ENCODE measurements around the gene ZMAT1. TPM values are rescaled to one million over a fixed set of nuclear protein-coding genes. Genes with fewer than 3 reads are reported as not detected.

The ZMAT1 gene
- total and polyA plus RNA-seq, 2 of the 4 experiments (the other 2 are of a cell fraction) = 0.03 TPM; not detected in 1

- H3K4ac ChIP-seq (ENCODE audit: low read depth, low read length) = no peak overlapping the region
- POLR2A ChIA-PET (ENCODE audit: unreplicated experiment) = no interaction called here
- H4K20me1 ChIP-seq (ENCODE audit: insufficient read depth, low read length) = no peaks in the 10 kb centered on the region
- CTCF ChIA-PET = interaction anchor here (0.5 kb wide), 1 partner anchor 20 kb away, joined by 3 read pairs; no protein-coding TSS in a partner anchor
- H2BK20ac ChIP-seq (ENCODE audit: low read depth, low read length) = no peak overlapping the region
- H3K9me1 ChIP-seq (ENCODE audit: insufficient read depth, low read length) = no peaks in the 10 kb centered on the region
- H3K14ac ChIP-seq (replicated peaks; ENCODE audit: low read depth, low read length) = no peak overlapping the region
- H2BK15ac ChIP-seq (ENCODE audit: low read depth, low read length) = no peak overlapping the region
- dilution Hi-C loops (cut with HindIII; ENCODE audit: low sequenced_read_pairs, unreplicated experiment) = no loop called here
- peaks cover 5% of the 10 kb centered on the region for H3K9me3 ChIP-seq (ENCODE audit: control insufficient read depth, insufficient read depth, low read length)
- ATAC-seq (ENCODE audit: low read depth) = no peak
- H2AFZ ChIP-seq (replicated peaks; ENCODE audit: low read length, poor library complexity) = no peak overlapping the region
- no peak overlapping the region for H3K56ac ChIP-seq (ENCODE audit: extremely low read depth, insufficient read depth, low read length)
- H3K9ac ChIP-seq (ENCODE audit: low read depth, low read length) = no peak overlapping the region
- no peak overlapping the region for H3K27ac ChIP-seq (ENCODE audit: insufficient read depth, low read length)
- H2BK120ac ChIP-seq (ENCODE audit: low read depth, low read length) = no peak overlapping the region
- H3K36me3 ChIP-seq (ENCODE audit: control insufficient read depth, insufficient read depth, low read length) = no peaks in the 10 kb centered on the region
- H2BK5ac ChIP-seq (ENCODE audit: low read depth, low read length, poor library complexity, severe bottlenecking) = no peak overlapping the region
- no peaks in the 10 kb centered on the region for H3K27me3 ChIP-seq (ENCODE audit: control insufficient read depth, insufficient read depth, low read length)
- no peaks in the 10 kb centered on the region for H3K79me1 ChIP-seq (ENCODE audit: low read depth in 1 of 2, low read length in 2 of 2)
- no peaks in the 10 kb centered on the region for H3K4me1 ChIP-seq (ENCODE audit: control insufficient read depth, insufficient read depth, low read length)
- H4K8ac ChIP-seq (ENCODE audit: low read depth in 2 of 2, low read length in 2 of 2) = no peak overlapping the region
- no peak for DNase-seq
- H3K4me3 ChIP-seq (ENCODE audit: insufficient read depth, low read depth, low read length) = no peak overlapping the region
- TF ChIP-seq POLR2A (IDR thresholded peaks at IDR 0.05; ENCODE audit: low read depth, low read length) (no peak), MAZ (IDR thresholded peaks at IDR 0.05; ENCODE audit: borderline replicate concordance, low read depth, low read length) (no peak), NFE2L2 (IDR thresholded peaks at IDR 0.05; ENCODE audit: low read depth, low read length) (no peak), BHLHE40 (IDR thresholded peaks at IDR 0.05; ENCODE audit: low read depth, low read length) (no peak), ELK1 (IDR thresholded peaks at IDR 0.05; ENCODE audit: borderline replicate concordance, low read depth, low read length) (no peak), RCOR1 (IDR thresholded peaks at IDR 0.05; ENCODE audit: insufficient replicate concordance, low read length) (no peak), MXI1 (IDR thresholded peaks at IDR 0.05; ENCODE audit: borderline replicate concordance, low read depth, low read length) (no peak), RFX5 (IDR thresholded peaks at IDR 0.05; ENCODE audit: low read depth, low read length) (no peak), FOS (IDR thresholded peaks at IDR 0.05; ENCODE audit: low read depth, low read length) (no peak)
- no peak overlapping the region for H3K4me2 ChIP-seq (ENCODE audit: low read depth, low read length)
- no peak overlapping the region for H2AK9ac ChIP-seq (replicated peaks; ENCODE audit: low read depth, low read length, poor library complexity)
- no peak overlapping the region for H2AK5ac ChIP-seq (ENCODE audit: low read depth, low read length)
- no CpG with 5 or more reads among the region's 1 CpG for WGBS, 2 experiments (ENCODE audit: extremely low coverage in 2 of 2, insufficient read length in 1 of 2)
- H4K5ac ChIP-seq (ENCODE audit: low read depth, low read length) = no peak overlapping the region
- BruUV-seq (replicated peaks) = no TSS peak
- in situ Hi-C loops (cut with MboI; ENCODE audit: low sequenced_read_pairs) = no loop called here
- H4K91ac ChIP-seq (ENCODE audit: insufficient read depth, low read depth, low read length) = no peak overlapping the region
- no peak overlapping the region for H3K23ac ChIP-seq (ENCODE audit: low read depth, low read length)
- H3K18ac ChIP-seq (ENCODE audit: low read depth, low read length) = no peak overlapping the region
- intact Hi-C loops (cut with micrococcal nuclease) = no loop called here
Measured at GRCh38 chrX:101904996-101905395, 26.8 kb downstream of the ZMAT1 start.

Small RNA genes within 50 kb of the gene (microRNA-seq; reads per million reads assigned to microRNA genes)
- gene RNU6-345P (ENCODE audit: insufficient read depth, insufficient read length) = not detected

Small RNA genes within 50 kb of the gene (small RNA-seq; reads per million reads assigned to genes)
- gene RNU6-345P = 0 reads per million in 5 experiments

Other genes with a start within 250 kb of the ZMAT1 start
- gene TCEAL2, start 193.7 kb upstream of the ZMAT1 start, total RNA-seq (2012; rRNA removed) = not detected in 2 replicates
- not detected in 2 replicates for gene TCEAL2, start 193.7 kb upstream of the ZMAT1 start, polyA plus RNA-seq (2012; rRNA removed)
- gene TCEAL6, start 210.5 kb upstream of the ZMAT1 start, total RNA-seq (2012; rRNA removed) = not detected in 2 replicates
- not detected in 2 replicates for gene TCEAL6, start 210.5 kb upstream of the ZMAT1 start, polyA plus RNA-seq (2012; rRNA removed)
- not detected in 2 replicates for gene BEX5, start 223.9 kb upstream of the ZMAT1 start, total RNA-seq (2012; rRNA removed)
- gene BEX5, start 223.9 kb upstream of the ZMAT1 start, polyA plus RNA-seq (2012; rRNA removed) = not detected in 2 replicates